ENCODE results near the gene MYNN. TPM values are rescaled to one million over a fixed set of nuclear protein-coding genes. Genes with fewer than 3 reads are reported as not detected.
"Not testable (repeated sequence)": the region's sequence is repeated elsewhere in the genome, so short reads cannot be mapped to it uniquely, and the experiment has no call there.

MYNN gene
- total and polyA plus RNA-seq, 9 of the 15 experiments (the other 6 are each of a cell fraction or from before 2014, with no cell fraction given), result 10.4 to 35.7 (median 21.3) TPM

- no peak for TF ChIP-seq MECOM (CRISPR knock-in tag; IDR thresholded peaks at IDR 0.05)
- TF ChIP-seq NELFE (IDR thresholded peaks at IDR 0.05; ENCODE audit: insufficient read depth, insufficient read length), result no peak
- TF ChIP-seq SNRNP70 (optimal IDR thresholded peaks at IDR 0.05; ENCODE audit: low read depth, low read length), result no peak
- TF ChIP-seq CCNT2 (IDR thresholded peaks at IDR 0.05; ENCODE audit: borderline replicate concordance, extremely low read depth, insufficient read length, low read depth, low read length), result peak; percentile 63
- TF ChIP-seq NR2F6 (CRISPR knock-in tag; IDR thresholded peaks at IDR 0.05), result no peak
Measured at GRCh38 chr3:169772897-169773816, at the start of gene MYNN (continued).

DNA sequence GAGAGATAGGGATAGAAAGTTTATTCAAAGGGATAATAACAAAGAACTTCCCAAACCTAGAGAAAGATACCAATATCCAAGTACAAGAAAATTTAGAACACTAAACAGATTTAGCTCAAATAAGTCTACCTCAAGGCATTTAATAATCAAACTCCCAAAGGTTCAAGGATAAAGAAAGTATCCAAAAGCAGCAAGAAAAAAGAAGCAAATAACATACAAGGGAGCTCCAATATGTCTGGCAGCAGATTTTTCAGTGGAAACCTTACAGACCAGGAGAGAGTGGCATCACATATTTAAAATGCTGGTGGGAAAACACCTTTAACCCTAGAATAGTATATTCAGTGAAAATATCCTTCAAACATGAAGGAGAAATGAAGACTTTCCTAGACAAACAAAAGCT is 41.3 kb upstream of the MYNN start:
- H3K9me1 ChIP-seq (ENCODE audit: control insufficient read depth, insufficient read depth, low read length); ATAC-seq; DNase-seq (ENCODE audit: extremely low read depth in 1 of 4, low spot score in 3 of 4); H3K27ac ChIP-seq (ENCODE audit: extremely low read depth, low read depth, low read length); H4K20me1 ChIP-seq (replicated peaks; ENCODE audit: control insufficient read depth, insufficient read depth, low read length); H3K4me3 ChIP-seq; FAIRE-seq; H3K4me1 ChIP-seq (replicated peaks in 1 of 2; ENCODE audit: control insufficient read depth in 2 of 2, insufficient read depth in 2 of 2, low read length in 2 of 2); in situ Hi-C loops (cut with MboI); H3K9me3 ChIP-seq (replicated peaks; ENCODE audit: control insufficient read depth, insufficient read depth, low read depth, low read length); H3K9ac ChIP-seq (ENCODE audit: insufficient read depth in 1 of 2, low read depth in 2 of 2, low read length in 2 of 2); intact Hi-C loops (cut with micrococcal nuclease); H3K79me2 ChIP-seq (ENCODE audit: control insufficient read depth, insufficient read depth, low read length); BruUV-seq (replicated peaks); POLR2A ChIA-PET; H2AFZ ChIP-seq (ENCODE audit: low read depth, low read length); H3K4me2 ChIP-seq (ENCODE audit: insufficient read depth, low read length); CTCF ChIA-PET (ENCODE audit: low intra/inter-chr PET ratio); H3K36me3 ChIP-seq (ENCODE audit: control insufficient read depth, insufficient read depth, low read length); H3K27me3 ChIP-seq (ENCODE audit: control insufficient read depth in 2 of 2, insufficient read depth in 2 of 2, low read length in 2 of 2): not testable (repeated sequence)

Data from K562 (cell line).